GM12878 (cell line): ENCODE measurements around the gene SSBP1.

ENCODE experiments used
- ATF3 ChIP-seq: IDR thresholded peaks from 2 replicates; pipeline ENCODE4 v1.6.1; 2011; ENCODE audit warnings: low read depth, mild to moderate bottlenecking, low read length, moderate library complexity, borderline replicate concordance; ENCODE audit errors: extremely low read depth
- BCL11A ChIP-seq: IDR thresholded peaks from 2 replicates; pipeline ENCODE4 v1.6.1; 2011; ENCODE audit warnings: low read depth, low read length
- CTCF ChIP-seq, 3 experiments: IDR thresholded peaks in 2 of 3; conservative IDR thresholded peaks in 1 of 3; 2 replicates each; pipeline ENCODE4 v1.5.1; 2011; ENCODE audit warnings: low read depth in 3 of 3, low read length in 3 of 3, mild to moderate bottlenecking in 3 of 3, control low read depth in 2 of 3, moderate library complexity in 2 of 3, inconsistent platforms in 1 of 3, mixed read lengths in 1 of 3; ENCODE audit not compliant: control insufficient read depth in 2 of 3, insufficient read depth in 1 of 3; ENCODE audit errors: extremely low read depth in 1 of 3
- EP300 ChIP-seq, 2 experiments: fragments of 150-350 bp in 1 of 2; IDR thresholded peaks; 2 replicates each; pipeline ENCODE4 v1.6.1; 2011 to 2012; ENCODE audit warnings: low read depth in 2 of 2, low read length in 2 of 2, borderline replicate concordance in 1 of 2, improper control_type of control experiment in 1 of 2, inconsistent platforms in 1 of 2; ENCODE audit not compliant: control insufficient read depth in 1 of 2
- EZH2 ChIP-seq: IDR thresholded peaks from 2 replicates; pipeline ENCODE4 v1.6.1; 2012; ENCODE audit warnings: low read depth, mild to moderate bottlenecking, control low read depth, inconsistent platforms, low read length, borderline replicate concordance; ENCODE audit not compliant: control insufficient read depth
- MAX ChIP-seq: IDR thresholded peaks from 2 replicates; pipeline ENCODE4 v1.6.1; 2012; ENCODE audit warnings: low read depth, low read length, improper control_type of control experiment
- MXI1 ChIP-seq: fragments of 150-350 bp; IDR thresholded peaks from 2 replicates; pipeline ENCODE4 v1.6.1; 2011; ENCODE audit warnings: low read depth, mild to moderate bottlenecking, inconsistent platforms, low read length, improper control_type of control experiment
- RELB ChIP-seq: fragments of 450-650 bp; IDR thresholded peaks from 2 replicates; pipeline ENCODE4 v1.6.1; 2017; ENCODE audit warnings: low read depth, mild to moderate bottlenecking, moderate library complexity
- TAF1 ChIP-seq: IDR thresholded peaks from 2 replicates; pipeline ENCODE4 v1.6.1; 2011; ENCODE audit warnings: mild to moderate bottlenecking, low read depth, low read length, borderline replicate concordance
- USF2 ChIP-seq: IDR thresholded peaks from 2 replicates; pipeline ENCODE4 v1.6.1; 2011; ENCODE audit warnings: low read depth, low read length, improper control_type of control experiment, borderline replicate concordance
- YY1 ChIP-seq: IDR thresholded peaks from 2 replicates; pipeline ENCODE4 v1.6.1; 2011; ENCODE audit warnings: low read depth, mild to moderate bottlenecking, low read length
- ZSCAN29 ChIP-seq: fragments of 450-650 bp; IDR thresholded peaks from 2 replicates; pipeline ENCODE4 v1.6.1; 2017; ENCODE audit warnings: mild to moderate bottlenecking, moderate library complexity

- TF ChIP-seq TAF1 (no peak), YY1 (no peak), MAX (no peak), EP300 (IDR thresholded peaks at IDR 0.05; ENCODE audit: borderline replicate concordance in 1 of 2, control insufficient read depth in 1 of 2, low read depth in 2 of 2, low read length in 2 of 2) (no peak), ZSCAN29 (no peak), EZH2 (no peak), ATF3 (no peak), USF2 (no peak), CTCF (IDR thresholded peaks at IDR 0.05 in 2 of 3, conservative IDR thresholded peaks at IDR 0.05 in 1 of 3; ENCODE audit: control insufficient read depth in 2 of 3, extremely low read depth in 1 of 3, insufficient read depth in 1 of 3, low read depth in 3 of 3, low read length in 3 of 3) (no peak), MXI1 (no peak), BCL11A (no peak), RELB (no peak)
Observed at GRCh38 chr7:141700296-141700847, 37.8 kb upstream of the SSBP1 start.
